Measurements from ENCODE around the gene SLC2A9. TPM values are rescaled to one million over a fixed set of nuclear protein-coding genes. Genes with fewer than 3 reads are reported as not detected.

Gene SLC2A9
- total and polyA plus RNA-seq, 2 of the 4 experiments (the other 2 are of a cell fraction) = 0.72 to 2.1 TPM

GRCh38 chr4:10055871-10056270 is 34.6 kb upstream of the SLC2A9 start:
- TF ChIP-seq MXI1 (IDR thresholded peaks at IDR 0.05; ENCODE audit: borderline replicate concordance, low read depth, low read length) (no peak), BHLHE40 (IDR thresholded peaks at IDR 0.05; ENCODE audit: low read depth, low read length) (no peak), SMC3 (IDR thresholded peaks at IDR 0.05; ENCODE audit: low read depth, low read length) (no peak), POLR2A (IDR thresholded peaks at IDR 0.05; ENCODE audit: low read depth, low read length) (no peak)
- TF ChIP-seq, protein P1, sequence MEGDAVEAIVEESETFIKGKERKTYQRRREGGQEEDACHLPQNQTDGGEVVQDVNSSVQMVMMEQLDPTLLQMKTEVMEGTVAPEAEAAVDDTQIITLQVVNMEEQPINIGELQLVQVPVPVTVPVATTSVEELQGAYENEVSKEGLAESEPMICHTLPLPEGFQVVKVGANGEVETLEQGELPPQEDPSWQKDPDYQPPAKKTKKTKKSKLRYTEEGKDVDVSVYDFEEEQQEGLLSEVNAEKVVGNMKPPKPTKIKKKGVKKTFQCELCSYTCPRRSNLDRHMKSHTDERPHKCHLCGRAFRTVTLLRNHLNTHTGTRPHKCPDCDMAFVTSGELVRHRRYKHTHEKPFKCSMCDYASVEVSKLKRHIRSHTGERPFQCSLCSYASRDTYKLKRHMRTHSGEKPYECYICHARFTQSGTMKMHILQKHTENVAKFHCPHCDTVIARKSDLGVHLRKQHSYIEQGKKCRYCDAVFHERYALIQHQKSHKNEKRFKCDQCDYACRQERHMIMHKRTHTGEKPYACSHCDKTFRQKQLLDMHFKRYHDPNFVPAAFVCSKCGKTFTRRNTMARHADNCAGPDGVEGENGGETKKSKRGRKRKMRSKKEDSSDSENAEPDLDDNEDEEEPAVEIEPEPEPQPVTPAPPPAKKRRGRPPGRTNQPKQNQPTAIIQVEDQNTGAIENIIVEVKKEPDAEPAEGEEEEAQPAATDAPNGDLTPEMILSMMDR (conservative IDR thresholded peaks at IDR 0.05; ENCODE audit: low read depth, low read length) = no peak
- Histone ChIP-seq H4K8ac (ENCODE audit: low read depth in 2 of 2, low read length in 2 of 2) (no peak overlapping the region), H3K36me3 (ENCODE audit: control insufficient read depth, insufficient read depth, low read length) (peaks cover 2% of the 10 kb centered on the region), H2BK20ac (ENCODE audit: low read depth, low read length) (no peak overlapping the region), H3K4me3 (ENCODE audit: insufficient read depth, low read depth, low read length) (no peak overlapping the region), H2BK120ac (ENCODE audit: low read depth, low read length) (no peak overlapping the region), H2AK5ac (ENCODE audit: low read depth, low read length) (no peak overlapping the region), H3K18ac (ENCODE audit: low read depth, low read length) (no peak overlapping the region), H3K4ac (ENCODE audit: low read depth, low read length) (no peak overlapping the region), H2AK9ac (replicated peaks; ENCODE audit: low read depth, low read length, poor library complexity) (no peak overlapping the region), H4K5ac (ENCODE audit: low read depth, low read length) (no peak overlapping the region), H3K9me1 (ENCODE audit: insufficient read depth, low read length) (no peaks in the 10 kb centered on the region), H3K27ac (ENCODE audit: insufficient read depth, low read length) (no peak overlapping the region), H2BK5ac (ENCODE audit: low read depth, low read length, poor library complexity, severe bottlenecking) (no peak overlapping the region), H3K4me1 (ENCODE audit: control insufficient read depth, insufficient read depth, low read length) (no peaks in the 10 kb centered on the region), H4K91ac (ENCODE audit: insufficient read depth, low read depth, low read length) (no peak overlapping the region), H3K79me1 (ENCODE audit: low read depth in 1 of 2, low read length in 2 of 2) (no peaks in the 10 kb centered on the region), H3K9ac (ENCODE audit: low read depth, low read length) (no peak overlapping the region), H3K9me3 (ENCODE audit: control insufficient read depth, insufficient read depth, low read length) (no peaks in the 10 kb centered on the region), H4K20me1 (ENCODE audit: insufficient read depth, low read length) (no peaks in the 10 kb centered on the region), H3K14ac (replicated peaks; ENCODE audit: low read depth, low read length) (no peak overlapping the region), H2BK15ac (ENCODE audit: low read depth, low read length) (no peak overlapping the region), H3K56ac (ENCODE audit: extremely low read depth, insufficient read depth, low read length) (no peak overlapping the region), H2AFZ (replicated peaks; ENCODE audit: low read length, poor library complexity) (no peak overlapping the region), H3K23ac (ENCODE audit: low read depth, low read length) (no peak overlapping the region), H3K27me3 (ENCODE audit: control insufficient read depth, insufficient read depth, low read length) (no peaks in the 10 kb centered on the region), H3K4me2 (ENCODE audit: low read depth, low read length) (no peak overlapping the region)
- no CpG with 5 or more reads among the region's 4 CpGs for WGBS, 2 experiments (ENCODE audit: extremely low coverage in 2 of 2, insufficient read length in 1 of 2)
- intact Hi-C loops (cut with micrococcal nuclease) (no loop called here), in situ Hi-C loops (cut with MboI; ENCODE audit: low sequenced_read_pairs) (no loop called here), dilution Hi-C loops (cut with HindIII; ENCODE audit: low sequenced_read_pairs, unreplicated experiment) (no loop called here)
- DNase-seq = peak; percentile 20
- BruUV-seq (replicated peaks) = no TSS peak
- POLR2A ChIA-PET (ENCODE audit: unreplicated experiment) = no interaction called here
- ATAC-seq (ENCODE audit: low read depth) = no peak
- CTCF ChIA-PET = no interaction called here
